ENCODE results near the gene STARD10.

Gene STARD10

DNA sequence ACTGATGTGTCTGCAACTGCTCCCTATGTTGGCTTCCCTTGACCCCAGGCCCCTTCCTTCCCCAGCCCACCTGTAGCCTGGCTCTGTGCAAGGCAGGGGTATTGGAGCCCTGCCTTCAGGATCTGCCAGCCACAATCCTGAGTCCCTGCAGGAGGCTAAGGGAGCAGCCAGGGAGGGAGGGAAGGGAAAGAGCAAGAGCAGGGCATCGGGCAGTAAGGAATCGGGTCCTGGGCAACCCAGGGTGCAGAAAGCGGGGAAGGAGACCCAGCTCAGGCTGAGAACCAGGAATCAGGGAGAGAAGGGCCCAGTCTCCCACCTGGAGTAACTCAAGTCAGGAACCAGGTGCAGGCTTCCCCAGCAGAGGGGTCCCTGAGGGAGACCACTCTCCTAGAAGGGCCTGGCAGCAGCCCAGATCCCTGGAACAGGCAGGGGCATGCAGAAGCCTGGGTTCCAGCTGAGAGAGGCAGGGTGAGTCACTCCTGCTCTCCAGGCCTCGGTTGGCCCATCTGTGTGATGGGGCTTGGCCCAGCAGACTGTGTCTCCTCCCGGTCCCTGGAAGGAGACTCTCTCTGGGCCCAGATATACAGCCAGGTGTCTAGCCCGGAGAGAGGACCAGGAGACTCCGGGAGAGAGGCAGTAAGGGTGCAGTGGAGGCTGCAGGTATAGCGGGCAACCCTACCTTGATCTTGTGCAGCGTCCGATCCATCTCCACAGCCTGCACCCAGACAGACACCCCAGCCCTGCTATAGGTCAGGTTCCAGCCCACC lies 13.4 kb downstream of the STARD10 start:
- DNase-seq (ENCODE audit: low spot score), result no peak

DNA sequence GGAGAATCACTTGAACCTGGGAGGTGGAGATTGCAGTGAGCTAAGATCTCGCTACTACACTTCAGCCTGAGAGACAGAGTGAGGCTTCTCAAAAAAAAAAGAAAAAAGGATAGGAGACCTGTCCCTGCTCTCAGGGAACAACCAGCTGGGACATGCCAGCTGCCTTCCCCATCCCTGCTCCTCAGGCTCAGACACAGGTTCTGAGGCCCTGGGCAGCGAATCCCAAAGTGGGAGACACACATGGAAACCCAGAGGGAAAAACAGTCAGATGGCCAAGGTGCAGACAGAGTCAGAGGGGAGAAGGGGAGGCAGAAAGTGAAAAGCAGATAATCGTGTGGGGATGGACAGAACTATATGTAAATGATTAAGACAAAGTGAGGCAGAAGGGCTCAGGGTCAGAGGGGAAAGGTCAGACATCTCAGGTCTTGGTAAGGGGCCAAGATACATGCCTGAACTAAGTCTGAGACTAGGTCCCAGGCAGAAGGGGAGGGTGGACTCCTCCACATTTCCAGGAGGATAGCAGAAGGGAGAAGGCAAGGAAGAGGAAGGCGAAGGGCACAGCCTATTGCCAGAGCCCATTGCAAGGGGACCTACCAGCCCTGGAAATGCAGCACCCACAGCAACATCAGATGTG lies 14.2 kb downstream of the STARD10 start:
- no peak for DNase-seq (ENCODE audit: low spot score)

DNA sequence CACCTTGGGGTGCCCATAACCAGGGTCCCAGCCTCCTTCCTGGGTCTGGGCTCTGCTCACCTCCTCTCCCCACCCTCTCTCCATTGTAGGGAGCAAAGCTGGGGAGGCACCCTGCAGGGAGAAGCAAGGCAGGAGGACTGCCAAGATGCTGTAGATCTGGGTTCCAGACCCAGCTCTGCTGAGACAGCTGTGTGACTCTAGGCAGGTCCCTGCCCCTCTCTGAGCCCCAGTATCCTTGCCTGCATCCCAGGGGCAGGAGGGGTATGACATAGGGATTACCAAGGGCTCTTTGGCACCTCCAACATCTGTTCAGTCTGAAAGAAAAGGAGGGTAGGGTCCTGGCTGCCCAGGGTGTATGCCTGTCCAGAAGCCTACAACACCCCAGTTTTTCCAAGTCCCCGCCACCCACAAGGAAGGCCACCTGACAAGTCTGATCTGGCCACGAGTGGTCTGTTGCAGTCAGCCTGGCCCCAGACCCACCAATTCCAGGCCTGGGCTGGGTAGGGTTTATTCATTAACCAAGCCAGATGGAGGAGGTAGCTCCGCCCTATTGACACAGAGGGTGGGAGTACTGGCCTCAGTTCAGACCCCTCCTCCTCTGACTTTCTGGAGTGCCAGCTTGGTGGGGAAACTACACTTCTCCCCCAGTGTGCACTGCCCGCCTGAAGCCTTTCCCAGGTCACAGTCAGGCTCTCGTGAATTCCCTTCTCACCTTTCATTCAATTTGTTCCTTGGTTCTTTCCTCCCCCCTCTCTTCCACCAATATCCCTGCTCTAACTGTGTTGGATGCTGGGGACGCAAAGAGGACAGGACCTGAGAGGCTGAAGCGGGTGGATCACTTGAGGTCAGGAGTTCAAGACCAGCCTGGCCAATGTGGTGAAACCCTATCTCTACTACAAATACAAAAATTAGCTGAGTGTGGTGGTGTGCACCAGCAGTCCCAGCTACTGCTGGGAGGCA lies 15.0 kb downstream of the STARD10 start:
- no peak for DNase-seq (ENCODE audit: low spot score)

DNA sequence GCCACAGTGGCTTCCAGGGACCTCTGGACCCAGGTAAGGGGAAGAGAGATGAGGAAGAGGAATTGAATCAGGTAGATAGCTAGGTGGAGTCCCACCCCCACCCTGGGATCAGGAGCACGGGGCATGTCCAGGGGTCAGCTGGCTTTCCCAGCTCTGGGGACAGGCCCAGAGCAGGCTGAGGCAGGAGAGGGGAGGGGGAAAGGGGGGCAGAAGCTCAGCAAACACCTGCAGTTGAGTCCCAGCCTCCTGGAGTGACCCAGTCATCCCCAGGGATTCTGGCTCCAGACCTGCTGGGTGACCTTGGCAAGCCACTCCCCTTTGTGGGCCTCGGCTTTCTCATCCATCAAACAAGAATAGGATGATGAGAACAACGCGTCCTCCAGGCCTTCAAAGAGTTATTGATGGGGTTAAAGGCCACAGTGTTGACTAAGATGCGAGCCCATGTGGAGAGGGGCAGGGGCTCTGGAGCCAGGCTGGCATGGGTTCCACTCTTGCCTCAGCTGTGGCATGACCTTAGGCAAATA lies 16.0 kb downstream of the STARD10 start:
- DNase-seq (ENCODE audit: low spot score), result no peak

DNA sequence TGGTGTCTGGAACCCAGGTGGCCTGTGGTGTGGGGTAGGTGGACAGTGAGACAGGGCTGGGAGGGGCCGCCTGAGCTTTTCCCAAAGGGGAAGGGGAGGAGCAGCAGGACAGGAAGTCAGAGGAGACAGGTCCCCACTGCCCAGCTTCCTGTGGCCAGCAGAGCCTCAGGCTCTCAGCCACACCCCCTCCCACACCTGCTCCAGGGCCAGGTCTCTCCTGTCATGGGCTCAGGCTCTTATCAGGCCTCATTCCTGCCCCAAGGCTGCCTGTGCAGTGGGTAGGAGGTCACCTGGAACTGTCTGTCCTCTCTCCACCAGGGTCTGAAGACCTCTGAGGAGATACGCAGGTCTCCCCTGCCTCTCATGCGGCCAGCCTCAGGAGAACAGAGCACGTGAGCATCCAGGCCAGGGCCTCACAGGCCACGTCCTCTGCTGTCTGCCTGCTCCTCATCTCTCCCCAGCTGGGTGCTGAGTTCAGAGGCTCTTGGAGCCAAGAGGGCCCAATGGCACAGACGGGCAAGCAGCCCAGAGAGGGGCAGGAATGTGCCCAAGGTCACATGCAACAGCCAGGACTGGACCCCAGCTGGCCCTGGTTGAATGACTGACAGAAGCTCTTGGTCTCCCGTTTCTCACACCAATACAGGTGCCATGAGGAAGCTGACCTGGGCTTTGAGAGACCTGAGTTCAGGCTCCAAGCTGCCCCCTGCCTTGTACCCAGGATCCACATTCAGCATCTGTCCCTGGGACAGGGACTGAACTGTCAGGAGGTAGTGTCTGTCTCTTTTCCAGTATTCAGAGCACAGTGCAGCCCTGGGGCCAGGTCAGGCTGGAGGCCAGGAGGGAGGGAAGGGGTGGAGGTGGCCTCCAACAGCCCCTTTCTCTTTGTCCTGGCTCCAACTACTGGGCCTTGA lies 16.7 kb downstream of the STARD10 start:
- no peak for DNase-seq (ENCODE audit: low spot score)

DNA sequence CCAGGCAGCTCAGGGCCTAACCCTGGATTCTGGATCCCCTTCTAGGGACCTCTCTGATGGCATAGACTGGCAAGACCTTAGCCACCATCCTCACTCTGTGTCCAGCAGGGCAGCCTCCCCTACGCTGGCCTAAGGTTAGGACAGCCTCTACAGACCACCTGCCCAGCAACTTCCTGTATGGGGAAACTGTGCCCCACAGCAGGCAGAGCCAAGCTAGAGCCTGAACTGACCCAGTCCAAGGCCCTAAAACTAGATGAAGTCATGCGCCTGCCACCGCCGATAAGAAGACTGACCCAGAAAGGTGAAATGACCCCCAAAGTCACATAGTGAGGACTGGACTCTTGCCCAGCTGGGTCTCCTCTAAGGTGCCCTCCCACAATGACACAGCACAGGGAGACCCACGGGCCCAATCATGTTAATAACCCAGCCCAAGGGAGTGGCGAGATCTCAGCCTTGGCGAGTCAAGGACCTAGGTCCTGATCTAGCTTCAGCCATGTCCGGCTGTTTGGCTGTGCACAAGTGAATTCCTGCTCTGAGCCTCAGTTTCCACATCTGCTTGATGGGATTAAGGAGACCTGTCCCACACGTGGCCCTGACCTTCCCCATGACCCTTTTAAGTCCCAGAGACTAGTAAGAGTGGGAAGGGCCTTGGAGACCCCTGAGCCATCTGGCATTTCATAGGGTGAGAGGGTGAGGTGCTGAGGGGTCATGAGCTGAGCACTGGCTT lies 17.6 kb downstream of the STARD10 start:
- DNase-seq (ENCODE audit: low spot score), result no peak

DNA sequence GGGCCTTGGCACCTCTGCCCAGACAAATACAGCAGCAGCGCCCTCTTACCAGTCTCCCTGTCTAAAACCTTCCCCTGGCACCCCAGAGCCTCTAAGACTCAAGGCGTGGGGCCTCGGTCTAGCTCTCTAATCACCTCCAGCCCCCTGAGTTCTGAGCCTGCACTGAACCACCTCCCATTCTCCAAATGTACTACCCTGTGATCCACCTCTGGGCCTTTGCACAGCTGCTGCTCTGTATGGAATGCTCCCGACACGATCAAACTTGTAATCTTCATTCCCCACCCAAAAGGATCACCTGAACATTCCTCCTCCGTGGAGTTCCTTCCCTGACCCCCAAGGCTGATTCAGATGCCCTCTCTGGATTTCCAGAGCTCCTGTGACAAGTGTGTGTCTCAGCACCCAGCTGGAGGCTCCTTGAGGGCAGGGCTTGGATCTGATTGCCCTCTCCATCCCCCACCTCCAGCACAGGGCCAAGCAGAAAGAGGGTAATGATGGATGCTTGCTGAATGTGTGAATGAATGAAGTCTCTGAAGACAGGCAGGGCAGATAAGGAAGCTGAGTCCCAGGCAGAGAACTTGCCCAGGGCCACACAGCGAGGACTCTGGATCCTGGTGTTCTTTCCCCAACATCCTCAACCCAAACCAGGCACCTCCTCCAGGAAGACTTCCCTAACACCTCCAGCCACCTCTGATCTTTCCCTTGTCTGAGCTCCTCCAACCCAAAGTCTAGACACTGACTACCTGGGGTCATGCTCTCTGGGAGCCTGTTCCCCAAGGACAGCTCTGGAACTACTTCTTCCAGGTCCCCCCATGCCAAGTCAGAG lies 18.3 kb downstream of the STARD10 start:
- DNase-seq (ENCODE audit: low spot score), result no peak

DNA sequence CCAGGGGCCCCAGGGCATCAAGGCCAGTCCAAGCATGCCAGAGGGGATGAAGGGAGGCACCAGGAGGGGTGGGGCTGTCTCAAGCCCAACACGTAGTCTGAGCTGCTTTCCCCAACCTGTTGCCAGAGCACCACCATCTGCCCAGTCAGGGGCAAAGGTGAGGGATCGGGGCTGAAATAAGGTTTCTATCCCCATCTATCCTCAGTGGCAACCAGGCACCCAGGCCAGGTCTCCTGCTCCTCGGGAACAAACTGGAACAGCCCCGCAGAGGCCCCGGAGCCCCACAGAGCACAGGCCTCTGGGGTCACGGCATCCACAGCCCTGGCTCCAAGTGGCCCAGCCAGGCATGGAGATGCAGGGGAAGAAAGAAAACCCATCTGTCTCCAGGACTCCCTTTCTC lies 19.3 kb downstream of the STARD10 start:
- no peak for DNase-seq (ENCODE audit: low spot score)

DNA sequence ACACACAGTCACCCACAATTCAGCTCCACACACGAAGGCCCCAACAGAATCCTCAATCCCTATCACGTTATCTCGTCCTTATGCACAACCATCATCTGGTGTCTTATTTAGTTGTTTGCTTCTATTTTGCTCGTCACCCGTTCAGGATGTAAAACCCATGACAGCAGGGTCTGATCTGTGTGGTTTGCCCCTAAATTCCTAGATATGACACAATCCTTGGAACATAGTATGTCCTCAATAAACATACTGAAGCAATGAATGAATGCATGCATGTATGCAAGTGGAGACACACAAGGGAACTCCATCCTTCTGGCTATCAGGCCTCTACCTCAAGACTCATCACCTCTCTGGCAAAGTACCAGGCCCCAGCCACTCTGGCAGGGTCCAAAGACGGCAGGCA lies 20.2 kb downstream of the STARD10 start:
- DNase-seq (ENCODE audit: low spot score), result no peak

DNA sequence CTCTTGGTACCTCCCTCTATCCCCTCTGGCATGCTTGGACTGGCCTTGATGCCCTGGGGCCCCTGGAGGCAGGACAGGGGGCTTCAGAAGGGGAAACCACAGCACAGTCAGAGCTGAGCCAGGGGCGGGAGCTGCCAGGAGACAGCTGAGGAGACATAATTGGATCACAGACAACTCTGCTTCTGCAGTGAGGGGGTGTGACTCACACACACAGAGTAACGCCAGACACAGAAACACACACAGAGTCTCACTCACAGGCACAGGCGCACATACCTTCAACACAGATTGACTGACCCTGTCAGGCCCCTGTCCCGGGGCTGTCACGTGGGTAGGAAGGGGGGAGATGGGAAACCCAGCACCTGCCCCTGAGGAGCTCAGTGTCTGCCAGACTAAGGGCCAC lies 20.6 kb downstream of the STARD10 start:
- peak; percentile 96 for DNase-seq (ENCODE audit: low spot score)

DNA sequence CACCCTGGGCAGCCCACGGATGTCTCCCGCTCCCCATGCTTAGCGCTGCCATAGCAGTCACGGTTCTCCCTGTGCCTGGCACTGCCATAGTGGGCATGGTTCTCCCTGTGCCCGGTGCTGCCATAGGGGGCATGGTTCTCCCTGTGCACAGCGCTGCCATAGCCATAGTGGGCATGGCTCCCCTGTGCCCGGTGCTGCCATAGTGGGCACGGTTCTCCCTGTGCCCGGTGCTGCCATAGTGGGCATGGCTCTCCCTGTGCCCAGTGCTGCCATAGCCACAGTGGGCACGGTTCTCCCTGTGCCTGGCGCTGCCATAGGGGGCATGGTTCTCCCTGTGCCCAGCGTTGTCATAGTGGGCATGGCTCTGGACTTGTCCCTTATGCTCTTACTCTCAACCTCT lies 21.8 kb downstream of the STARD10 start:
- DNase-seq (ENCODE audit: low spot score), result no peak

DNA sequence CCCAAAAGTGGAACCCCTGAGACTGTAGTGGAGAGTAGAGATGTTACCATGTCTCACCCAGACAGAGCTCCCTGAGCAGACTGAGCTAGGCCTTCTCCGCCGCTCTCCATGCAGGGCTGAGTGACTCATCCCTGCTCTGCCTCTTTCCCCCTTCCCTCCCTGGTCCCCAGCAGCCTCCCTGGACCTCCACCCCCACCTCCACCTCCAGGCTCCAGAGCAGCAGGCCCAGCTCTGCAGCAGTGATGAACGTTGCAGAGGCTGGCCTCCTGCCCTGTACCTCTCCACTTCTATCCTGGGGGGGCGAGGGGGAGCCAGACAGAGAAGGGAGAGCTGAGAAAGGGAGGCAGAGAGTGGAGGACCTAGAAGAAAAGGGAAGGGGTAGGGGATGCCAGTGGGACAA lies 22.3 kb downstream of the STARD10 start:
- peak; percentile 78 for DNase-seq (ENCODE audit: low spot score)

DNA sequence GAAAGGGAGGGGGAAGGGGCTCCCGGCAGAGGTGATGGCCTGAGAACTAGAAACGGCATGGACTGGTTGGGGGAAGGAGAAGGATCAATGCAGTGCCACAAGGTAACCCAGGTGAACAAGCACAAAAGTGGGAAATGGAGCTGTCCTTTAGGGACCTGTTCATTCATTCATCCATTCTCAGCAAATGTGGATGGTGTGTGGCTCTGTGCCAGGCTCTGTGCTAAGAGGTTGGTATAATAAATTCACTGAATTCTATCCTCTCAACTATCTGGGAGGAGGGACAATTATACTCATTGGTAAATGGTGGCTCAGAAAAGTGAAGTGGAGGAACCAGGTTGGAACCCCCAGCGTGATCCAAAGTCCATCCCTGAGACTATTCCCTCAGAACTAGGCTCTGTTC lies 23.0 kb downstream of the STARD10 start:
- no peak for DNase-seq (ENCODE audit: low spot score)

DNA sequence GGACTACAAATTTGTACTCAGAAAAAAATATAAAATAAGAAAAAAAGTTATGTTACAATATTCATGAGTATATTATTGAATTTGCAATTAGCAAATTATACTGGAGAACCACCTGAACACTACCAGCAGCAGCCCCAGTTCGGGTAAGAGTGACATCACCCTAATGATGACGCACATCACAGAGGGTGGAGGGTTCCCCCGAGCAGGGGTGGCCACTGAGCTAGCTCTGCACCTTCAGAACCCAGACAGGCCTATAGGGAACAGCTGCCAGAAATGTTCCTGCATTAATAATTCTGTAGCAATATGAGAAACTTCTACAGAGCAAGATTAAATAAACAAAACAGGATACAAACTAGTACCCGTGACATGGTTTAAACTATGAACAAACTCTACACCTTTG lies 24.2 kb downstream of the STARD10 start:
- DNase-seq (ENCODE audit: low spot score), result no peak

DNA sequence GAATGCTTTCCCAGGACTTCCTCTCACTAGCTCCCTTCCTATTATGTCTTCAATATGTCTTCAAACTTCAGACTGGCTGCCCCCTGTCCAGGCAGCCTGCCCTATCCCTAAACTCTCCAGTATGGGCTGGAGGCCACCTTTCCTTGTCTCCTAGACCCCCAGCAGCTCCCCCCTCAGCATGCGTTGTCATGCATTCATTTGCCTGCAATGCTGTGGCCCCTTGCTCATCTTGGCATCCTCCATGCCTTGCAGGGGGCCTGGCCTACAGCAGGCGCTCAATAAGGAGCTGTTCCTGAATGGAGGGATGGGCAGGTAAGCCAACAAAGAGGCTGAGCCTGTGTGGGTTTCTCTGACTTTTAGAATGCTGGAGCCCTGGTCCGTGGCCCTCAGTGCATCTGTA lies 25.3 kb downstream of the STARD10 start:
- no peak for DNase-seq (ENCODE audit: low spot score)

DNA sequence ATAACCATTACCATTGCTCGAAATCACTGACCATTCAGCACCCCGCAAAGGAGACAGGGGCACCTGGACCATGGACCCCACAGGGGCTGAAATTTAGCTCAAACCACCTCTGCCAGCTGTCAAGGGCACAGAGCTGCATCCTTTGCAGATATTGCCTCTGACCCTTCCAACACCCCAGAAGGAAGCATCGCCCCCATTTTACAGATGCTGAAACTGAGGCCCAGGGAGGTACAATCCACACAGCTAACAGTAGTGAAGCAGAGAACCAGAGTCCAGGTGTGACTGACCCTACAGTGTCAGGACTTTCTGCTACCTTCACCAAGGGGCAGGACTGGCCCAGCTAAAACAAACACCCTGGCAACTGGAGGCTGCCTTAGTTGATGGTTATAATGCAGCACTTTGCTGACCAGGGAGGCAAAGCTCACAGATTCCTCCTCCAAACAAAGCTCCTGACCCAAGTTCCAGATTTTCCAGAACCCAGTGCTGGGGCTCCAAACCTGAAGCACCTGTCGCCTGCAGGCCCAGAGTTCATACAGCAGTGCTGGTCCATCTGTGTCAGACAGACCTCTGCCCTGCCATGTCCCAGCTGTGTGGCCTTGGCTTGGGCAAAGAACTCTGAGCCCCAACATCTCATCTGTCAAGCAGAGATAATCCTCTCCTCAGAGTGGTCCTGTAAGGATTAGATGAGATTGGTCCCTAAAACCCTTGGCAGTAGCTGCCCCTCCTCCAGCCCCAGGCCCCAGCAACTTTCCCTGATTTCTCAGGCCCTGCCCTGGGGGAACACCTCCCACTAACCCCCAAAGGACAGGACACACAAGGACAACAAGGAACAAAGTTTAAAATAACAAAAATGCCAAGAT lies 26.4 kb downstream of the STARD10 start:
- no peak for DNase-seq (ENCODE audit: low spot score)

DNA sequence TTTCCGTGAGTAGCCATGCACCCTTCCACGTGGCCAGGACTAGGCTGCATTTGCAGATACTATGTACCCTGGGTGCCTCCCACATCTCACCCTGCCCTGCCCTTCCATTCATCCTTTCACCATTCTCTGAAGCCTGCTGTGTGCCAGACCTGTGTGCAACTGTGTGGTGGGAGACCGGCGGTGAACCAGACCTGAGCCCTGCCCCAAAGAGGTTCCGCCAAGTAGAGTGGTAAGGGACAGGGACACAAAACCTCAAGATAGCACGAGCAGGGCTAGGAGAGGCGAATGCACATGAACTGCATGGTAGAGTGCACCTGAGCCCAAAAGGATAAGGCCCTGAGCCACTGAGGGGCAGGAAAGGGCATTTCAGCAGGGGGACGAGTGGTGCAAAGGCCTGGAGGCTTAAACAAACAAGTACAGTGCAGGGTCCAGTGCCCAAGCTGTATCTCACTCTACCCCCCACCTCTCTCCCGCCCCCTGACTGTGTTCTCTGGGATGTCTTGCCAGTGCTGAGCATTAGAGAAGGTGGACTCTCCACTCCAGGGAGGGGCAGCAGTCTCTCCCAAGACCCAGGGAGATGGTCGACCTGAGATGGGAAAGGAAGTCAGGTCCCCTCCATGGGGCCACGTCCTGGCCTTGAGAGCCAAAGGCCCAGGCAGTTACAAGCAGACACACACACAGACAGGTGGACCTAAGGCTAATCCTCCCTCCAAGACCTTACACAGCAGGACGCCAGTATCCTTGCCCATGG lies 27.5 kb downstream of the STARD10 start:
- no peak for DNase-seq (ENCODE audit: low spot score)

DNA sequence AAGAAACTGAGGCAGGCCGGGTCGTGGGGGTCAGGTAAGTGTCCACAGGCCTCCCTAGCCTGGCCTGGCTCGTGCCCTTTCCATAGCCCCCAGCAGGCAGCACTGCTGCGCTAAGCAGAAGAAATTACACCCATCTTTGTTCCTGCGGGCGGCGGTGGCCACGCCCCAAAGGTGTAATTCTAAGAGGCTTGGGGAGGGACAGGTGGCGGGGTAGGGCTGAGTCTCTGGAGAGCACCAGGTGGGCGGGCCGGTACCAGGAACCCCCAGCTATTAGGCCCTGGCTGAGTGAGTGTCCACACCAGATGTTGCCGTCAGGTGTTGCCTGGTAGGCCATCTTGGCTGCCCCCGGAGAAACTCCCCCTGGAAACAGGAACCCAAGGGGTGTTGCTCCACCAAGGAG lies 29.3 kb downstream of the STARD10 start:
- DNase-seq (ENCODE audit: low spot score), result no peak

Measured in AG20443 (cell line).